ENCODE measurements around the gene WFIKKN2.

GRCh38 chr17:50818261-50818660 lies 17.1 kb upstream of the WFIKKN2 start:
- TF ChIP-seq CTCF (IDR thresholded peaks at IDR 0.05): no peak
- TF ChIP-seq POLR2A (IDR thresholded peaks at IDR 0.05): no peak
